Smooth muscle cell of the brain vasculature (primary cell): ENCODE results near the gene SS18L1.

ENCODE experiments used
- DNase-seq: peaks from one replicate; pipeline ENCODE4 v3.0.0-alpha.2; 2012; ENCODE audit warnings: low read depth, low spot score

The SS18L1 gene

GRCh38 chr20:62212299-62212698 is 68.7 kb downstream of the SS18L1 start:
- no peak for DNase-seq

GRCh38 chr20:62214067-62214466 is 70.5 kb downstream of the SS18L1 start:
- DNase-seq, result no peak

DNA sequence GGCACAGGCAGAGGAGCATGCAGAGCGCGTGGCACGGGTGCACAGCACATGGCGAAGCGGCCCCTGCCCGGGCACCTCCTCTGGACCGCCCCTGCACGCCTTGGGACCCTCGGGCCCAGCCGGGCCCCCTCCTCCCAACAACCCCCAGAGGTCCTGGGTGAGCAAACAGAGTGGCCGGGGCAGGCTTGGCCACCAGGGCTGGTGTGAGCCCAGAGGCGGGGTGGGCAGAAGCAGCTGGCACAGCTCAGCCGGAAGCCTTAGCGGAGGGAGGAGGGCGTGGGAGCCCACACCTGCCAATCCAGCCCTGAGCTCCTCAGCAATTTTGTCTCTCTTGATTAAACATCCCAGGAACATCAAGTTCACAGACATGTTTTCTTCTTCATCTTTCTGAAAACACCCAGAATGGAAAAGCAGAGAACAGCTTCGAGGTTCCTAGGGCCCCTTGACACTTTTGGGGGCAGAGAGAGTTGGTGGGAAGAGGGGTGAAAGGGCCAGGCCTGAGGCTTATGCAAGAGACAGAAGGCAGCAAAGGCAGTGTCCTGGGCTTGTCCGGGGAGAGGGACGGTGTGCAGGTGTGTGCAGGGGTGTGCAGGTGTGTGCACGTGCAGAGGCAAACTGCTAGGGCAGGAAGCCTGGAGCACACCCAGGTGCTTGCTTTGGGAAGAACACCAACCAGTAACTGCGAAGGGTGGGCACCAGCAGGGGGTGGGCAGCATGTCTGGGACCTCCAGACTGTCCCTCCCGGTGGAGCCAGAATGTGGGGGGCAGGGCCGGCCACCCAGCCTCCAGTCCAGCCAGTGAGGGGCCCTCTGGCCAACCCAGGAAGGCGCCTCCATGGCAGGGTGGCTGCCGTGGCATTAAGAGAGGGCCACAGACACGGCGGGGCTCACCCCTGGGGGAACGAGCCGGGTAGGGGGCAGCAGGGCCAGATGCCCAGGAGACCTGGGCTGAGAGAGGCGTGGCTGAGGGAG is 71.7 kb downstream of the SS18L1 start:
- no peak for DNase-seq

DNA sequence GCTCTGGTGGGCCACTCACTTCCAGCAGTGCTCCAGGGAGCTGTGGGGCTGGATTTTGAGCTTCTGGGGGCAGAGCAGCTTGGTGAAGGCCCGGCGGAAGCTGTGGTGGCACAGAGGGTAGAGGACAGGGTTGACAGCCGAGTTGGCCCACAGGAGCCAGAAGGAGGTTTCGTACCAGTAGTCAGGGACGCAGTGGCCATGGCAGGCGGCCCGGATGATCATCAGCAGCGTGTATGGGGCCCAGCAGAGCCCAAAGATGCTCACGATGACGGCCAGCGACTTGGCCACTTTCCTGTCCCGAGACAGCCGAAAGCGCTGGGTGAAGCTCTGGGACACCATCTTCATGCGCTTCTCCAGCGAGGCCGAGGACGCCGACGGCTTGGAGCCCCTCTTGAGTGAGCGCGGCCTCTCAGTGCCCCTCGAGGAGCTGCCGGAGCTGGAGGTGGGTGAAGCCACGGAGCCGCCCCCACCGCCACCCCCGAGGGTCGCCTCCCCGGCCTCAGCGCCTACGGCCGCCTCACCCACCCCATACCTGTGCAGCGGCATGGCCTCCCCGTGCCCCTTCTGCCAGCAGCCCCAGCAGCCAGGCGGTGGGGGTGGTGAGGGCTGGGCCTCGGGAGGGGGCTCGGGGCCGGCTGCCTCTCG is 72.5 kb downstream of the SS18L1 start:
- DNase-seq, result no peak

DNA sequence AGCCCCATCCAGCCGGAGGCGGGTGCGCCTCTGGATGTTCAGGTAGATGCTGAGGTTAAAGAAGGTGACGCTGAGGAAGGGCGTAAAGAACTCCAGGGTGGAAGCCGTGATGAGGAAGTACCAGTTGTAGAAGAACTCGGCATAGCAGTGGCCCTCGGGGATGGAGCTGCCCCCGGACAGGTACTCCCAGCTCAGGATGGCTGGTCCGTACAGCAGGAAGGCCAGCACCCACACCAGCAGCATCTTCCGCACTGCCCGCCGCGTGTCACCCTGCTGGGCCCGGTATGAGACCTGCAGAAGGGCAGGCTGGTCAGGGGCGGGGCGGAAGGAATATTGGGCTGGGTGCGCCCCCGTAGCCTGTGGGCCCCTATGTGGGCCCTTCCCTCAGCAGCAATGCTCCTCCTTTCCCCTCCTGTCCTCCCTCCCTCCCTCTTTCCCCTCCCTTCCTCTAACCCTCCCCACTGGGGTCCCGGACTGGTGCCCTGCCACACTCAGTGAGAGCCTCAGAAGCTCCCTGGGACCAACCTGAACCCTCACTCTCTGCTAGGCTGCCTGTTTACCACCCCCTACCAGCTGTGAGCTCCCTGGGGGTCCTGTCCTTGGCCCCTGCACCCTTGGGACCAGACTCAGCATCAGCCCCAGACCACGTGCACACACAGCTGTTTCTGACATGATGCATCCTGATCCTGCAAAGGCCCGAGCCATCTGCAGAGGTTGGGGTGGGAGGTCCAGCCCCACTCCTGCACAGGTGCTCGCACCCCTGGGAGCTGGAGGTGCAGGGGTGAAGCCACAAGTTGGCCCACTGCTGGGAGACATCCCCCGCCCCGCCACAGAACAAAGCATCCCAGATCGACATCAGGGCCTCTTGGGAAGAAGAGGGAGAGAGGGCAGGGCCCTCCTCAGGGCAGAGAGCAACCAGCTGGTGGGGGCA is 73.3 kb downstream of the SS18L1 start:
- no peak for DNase-seq

GRCh38 chr20:62217913-62218773 is 74.6 kb downstream of the SS18L1 start:
- DNase-seq, result no peak

- no peak for DNase-seq
These were observed 75.8 kb downstream of the SS18L1 start for GRCh38 chr20:62219101-62219991.

- DNase-seq, result no peak
These were observed 76.6 kb downstream of the SS18L1 start, which contains the start of gene HRH3 for GRCh38 chr20:62219992-62220665. Gene HRH3, minus strand, starts transcription at chr20:62220278. Its CDS starts 308 bp downstream, at chr20:62219970.

GRCh38 chr20:62220666-62221568 is 77.3 kb downstream of the SS18L1 start:
- no peak for DNase-seq

- DNase-seq, result no peak
These were observed 78.8 kb downstream of the SS18L1 start for GRCh38 chr20:62222266-62222850.

- no peak for DNase-seq
These were observed 79.4 kb downstream of the SS18L1 start for GRCh38 chr20:62222972-62223371.

DNA sequence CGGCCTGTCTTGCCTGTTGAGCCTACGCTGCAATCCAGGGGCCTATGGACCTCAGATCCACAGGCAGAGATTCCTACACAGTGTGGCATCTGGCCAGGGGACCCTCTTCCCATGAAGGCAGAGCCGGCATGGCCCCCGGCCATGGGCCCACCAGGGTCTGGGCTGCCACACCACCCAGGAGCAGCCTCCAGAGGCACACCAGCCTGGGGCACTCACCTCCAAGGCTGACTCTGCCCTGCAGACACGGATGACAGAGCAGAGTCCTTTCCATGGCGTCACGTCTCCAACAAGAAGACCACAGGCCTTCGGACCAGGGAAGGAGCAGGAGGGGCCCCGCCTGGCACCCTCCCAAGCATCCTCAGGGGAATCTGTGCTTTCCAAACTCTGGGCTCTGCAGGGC is 80.0 kb downstream of the SS18L1 start:
- no peak for DNase-seq

GRCh38 chr20:62224113-62224855 is 80.7 kb downstream of the SS18L1 start:
- DNase-seq, result no peak

GRCh38 chr20:62225026-62225425 is 81.5 kb downstream of the SS18L1 start:
- DNase-seq, result no peak

DNA sequence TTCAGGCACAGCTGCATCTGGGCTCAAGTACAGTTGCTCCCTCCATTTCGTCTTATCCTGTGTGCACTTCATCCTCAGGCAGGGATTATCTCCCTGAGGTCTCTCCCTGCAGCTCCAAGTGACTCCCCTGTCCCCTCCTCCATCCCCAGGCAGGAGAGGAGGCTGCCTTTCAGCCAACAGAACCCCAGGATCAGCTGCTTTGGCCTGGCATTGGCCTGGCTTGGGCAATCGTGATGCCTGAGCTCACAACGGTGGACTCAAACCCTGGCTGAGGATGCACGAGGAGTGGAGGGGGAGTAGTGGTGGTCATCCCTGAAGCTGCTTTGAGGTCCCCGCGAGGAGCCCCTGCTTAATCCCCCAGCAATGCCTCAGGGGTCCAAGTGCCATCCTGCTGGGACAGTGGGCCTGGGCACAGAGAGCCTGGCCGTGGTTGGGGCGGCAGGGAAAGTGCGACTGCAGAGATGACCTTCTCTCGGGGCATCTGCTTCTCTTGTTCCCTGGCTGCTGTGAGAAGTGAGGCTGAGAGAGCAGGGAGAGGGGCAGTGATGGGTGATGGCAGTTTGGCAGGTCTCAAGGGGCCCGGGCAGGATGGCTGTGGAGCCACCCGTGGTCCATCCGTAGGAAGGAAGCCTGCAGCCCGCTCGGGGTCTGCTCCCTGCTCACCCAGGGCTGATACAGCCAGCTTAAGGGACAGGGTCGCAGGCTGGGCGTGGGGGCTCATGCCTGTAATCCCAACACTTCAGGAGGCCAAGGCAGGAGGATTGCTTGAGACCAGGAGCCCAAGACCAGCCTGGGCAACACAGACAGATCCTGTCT is 82.5 kb downstream of the SS18L1 start:
- no peak for DNase-seq
